Airway epithelial cell (primary cell): ENCODE measurements around the gene ACP4. TPM values are rescaled to one million over a fixed set of nuclear protein-coding genes. Genes with fewer than 3 reads are reported as not detected.

ENCODE experiments used
- total RNA-seq: library from RNA; depleted of rRNA; stranded (reverse); fragments of >200 nt; gene quantifications from 2 replicates; pipeline ENCODE4 v1.2.3, GENCODE V29; 2015

ACP4 gene, protein sequence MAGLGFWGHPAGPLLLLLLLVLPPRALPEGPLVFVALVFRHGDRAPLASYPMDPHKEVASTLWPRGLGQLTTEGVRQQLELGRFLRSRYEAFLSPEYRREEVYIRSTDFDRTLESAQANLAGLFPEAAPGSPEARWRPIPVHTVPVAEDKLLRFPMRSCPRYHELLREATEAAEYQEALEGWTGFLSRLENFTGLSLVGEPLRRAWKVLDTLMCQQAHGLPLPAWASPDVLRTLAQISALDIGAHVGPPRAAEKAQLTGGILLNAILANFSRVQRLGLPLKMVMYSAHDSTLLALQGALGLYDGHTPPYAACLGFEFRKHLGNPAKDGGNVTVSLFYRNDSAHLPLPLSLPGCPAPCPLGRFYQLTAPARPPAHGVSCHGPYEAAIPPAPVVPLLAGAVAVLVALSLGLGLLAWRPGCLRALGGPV
- total RNA-seq = not detected in 2 replicates

DNA sequence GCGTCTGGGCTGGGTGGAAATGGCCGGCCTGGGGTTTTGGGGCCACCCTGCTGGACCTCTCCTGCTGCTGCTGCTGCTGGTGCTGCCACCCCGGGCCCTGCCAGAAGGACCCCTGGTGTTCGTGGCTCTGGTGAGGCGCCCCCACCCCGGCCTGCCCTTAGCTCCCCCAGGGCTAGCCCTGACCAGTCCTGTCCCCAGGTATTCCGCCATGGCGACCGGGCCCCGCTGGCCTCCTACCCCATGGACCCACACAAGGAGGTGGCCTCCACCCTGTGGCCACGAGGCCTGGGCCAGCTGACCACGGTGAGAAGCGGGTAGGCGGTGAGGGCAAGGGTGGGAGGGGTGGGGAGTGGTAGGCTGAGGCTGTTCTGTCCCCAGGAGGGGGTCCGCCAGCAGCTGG lies at the start of gene ACP4:
ACP4 (plus strand) TSS at position 20 of the 400 bp plus-strand sequence; CDS start at position 20, 0 bp downstream.

DNA sequence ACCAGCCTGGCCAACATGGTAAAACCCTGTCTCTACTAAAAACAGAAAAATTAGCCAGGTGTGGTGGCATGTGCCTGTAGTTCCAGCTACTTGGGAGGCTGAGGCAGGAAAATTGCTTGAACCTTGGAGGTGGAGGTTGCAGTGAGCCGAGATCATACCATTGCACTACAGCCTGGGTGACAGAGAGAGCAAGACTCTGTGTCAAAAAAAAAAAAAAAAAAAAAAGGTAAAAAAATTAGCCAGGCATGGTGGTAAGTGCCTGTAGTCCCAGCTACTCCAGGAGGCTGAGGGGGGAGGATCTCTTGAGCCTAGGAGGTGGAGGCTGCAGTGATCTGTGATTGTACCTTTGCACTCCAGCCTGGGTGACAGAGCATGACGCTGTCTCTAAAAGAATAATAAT lies 20.1 kb upstream of the ACP4 start, which contains the start of gene GPR32:
GPR32 (plus strand) TSS at position 301 of the 400 bp plus-strand sequence. CDS start 137 bp downstream, outside the sequence.

DNA sequence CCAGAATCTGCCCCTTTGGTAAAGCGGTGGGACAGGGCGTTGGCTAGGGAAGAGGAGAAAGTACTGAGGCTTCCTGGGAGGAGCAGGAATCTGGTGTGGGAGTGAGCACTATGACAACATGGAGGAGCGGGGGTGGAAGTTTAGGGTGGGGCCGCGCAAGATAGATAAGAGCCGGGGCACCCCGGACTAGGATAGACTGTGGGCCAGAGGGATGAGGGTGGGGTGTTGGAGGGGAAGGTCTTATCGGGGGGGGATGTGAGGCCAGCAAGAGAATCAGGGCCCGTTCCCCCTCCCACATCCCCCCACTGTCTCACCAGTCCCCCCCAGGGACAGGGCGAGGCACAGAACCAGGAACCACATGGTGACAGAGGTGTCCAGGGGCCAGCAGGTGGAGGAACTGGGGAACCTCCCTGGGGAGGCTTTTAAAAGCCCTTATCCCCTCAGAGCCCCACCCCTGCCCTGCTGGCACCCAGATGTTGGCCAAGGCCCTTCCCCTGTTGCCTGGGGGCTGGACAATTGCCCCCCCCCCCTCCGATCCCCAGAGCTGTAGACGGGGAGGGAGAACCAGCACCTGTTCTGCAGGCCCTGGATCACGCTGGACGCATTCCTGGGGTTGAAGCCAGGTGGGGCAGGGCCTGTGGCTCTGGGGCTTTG lies 33.3 kb downstream of the ACP4 start, which contains the start of gene KLK1:
KLK1 (minus strand) TSS at position 399 of the 654 bp plus-strand sequence; CDS start at position 360, 39 bp downstream.

DNA sequence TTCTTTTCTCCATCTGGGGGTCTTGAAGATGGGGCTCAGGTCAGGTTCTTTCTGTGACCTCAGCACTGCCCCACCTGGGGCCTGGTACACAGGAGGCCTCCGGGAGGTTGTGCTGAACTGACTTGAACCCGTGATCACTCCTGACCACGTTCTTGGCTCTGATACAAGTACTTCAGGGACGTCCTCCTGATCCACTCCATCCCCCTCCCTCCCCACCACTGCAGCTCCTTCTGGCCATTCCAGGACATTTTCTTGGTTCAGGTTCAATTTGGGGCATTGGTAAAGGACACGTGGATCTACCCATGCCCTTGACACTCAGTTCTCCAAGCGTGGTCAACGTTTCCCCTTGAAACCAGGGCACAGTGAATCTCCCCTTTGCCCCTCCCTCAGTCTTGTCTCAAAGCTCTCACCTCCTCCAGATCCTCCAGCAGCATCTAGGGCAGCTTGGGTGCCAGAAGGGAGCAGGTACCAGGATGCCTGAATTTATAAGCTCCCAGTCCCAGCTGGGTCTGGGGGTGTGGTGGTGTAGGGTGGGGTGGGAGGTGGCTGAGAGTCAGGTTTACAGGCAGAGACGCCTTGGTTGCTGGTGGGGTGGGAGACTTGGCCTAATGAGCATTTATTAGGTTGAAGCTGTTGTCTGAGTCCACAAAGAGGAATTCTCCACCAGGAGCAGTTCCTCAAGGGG lies 43.0 kb downstream of the ACP4 start, which contains the start of gene KLK15:
KLK15 (minus strand) TSS at position 458 of the 685 bp plus-strand sequence. CDS start 2,082 bp downstream, outside the sequence.

Other genes with a start within 250 kb of the ACP4 start
- 0.07 TPM in 1 of 2 replicates, not detected in the other for gene LRRC4B, start 222.0 kb upstream of the ACP4 start, total RNA-seq
- not detected in 2 replicates for gene SYT3, start 150.5 kb upstream of the ACP4 start, total RNA-seq
- gene C19orf81, start 141.0 kb upstream of the ACP4 start, total RNA-seq = not detected in 2 replicates
- 0.35 TPM in 1 of 2 replicates, not detected in the other for gene SHANK1, start 70.6 kb upstream of the ACP4 start, total RNA-seq
- gene CLEC11A, start 67.1 kb upstream of the ACP4 start, total RNA-seq = 3.7 and 4.9 TPM in 2 replicates
- gene GPR32, start 20.0 kb upstream of the ACP4 start, total RNA-seq = not detected in 2 replicates
- 1.3 TPM in 1 of 2 replicates, not detected in the other for gene KLK1, start 33.4 kb downstream of the ACP4 start, total RNA-seq
- not detected in 2 replicates for gene KLK15, start 43.2 kb downstream of the ACP4 start, total RNA-seq
- not detected in 2 replicates for gene KLK3, start 64.5 kb downstream of the ACP4 start, total RNA-seq
- gene KLK2, start 83.0 kb downstream of the ACP4 start, total RNA-seq = not detected in 2 replicates
- not detected in 2 replicates for gene KLK4, start 121.0 kb downstream of the ACP4 start, total RNA-seq
- 41.5 and 42.7 TPM in 2 replicates for gene KLK5, start 162.6 kb downstream of the ACP4 start, total RNA-seq
- 2.2 and 2.8 TPM in 2 replicates for gene KLK6, start 179.2 kb downstream of the ACP4 start, total RNA-seq
- 60.4 and 65.1 TPM in 2 replicates for gene KLK7, start 193.5 kb downstream of the ACP4 start, total RNA-seq
- 56.3 and 78.2 TPM in 2 replicates for gene KLK8, start 211.2 kb downstream of the ACP4 start, total RNA-seq
- 183 and 202 TPM in 2 replicates for gene KLK10, start 229.3 kb downstream of the ACP4 start, total RNA-seq
- gene KLK11, start 236.2 kb downstream of the ACP4 start, total RNA-seq = 42.9 and 68.4 TPM in 2 replicates
- gene KLK12, start 244.6 kb downstream of the ACP4 start, total RNA-seq = 30.3 and 33.1 TPM in 2 replicates